Gastroesophageal sphincter (tissue), 4 donors: ENCODE results near the gene MRPL14. TPM values are rescaled to one million over a fixed set of nuclear protein-coding genes. Genes with fewer than 3 reads are reported as not detected.
A peak's percentile ranks its signal among the peaks of the same experiment; 100 is the strongest.
"Not testable (repeated sequence)": the region's sequence is repeated elsewhere in the genome, so short reads cannot be mapped to it uniquely, and the experiment has no call there.

Experiments used
- ATAC-seq: fragments of 150-250 bp; one replicate; pipeline ENCODE4 v1.9.1; 2016; ENCODE audit warnings: mild to moderate bottlenecking, moderate library complexity
- H3K27ac ChIP-seq, 4 donors: fragments of 200-600 bp; sonication (generic) in 3 of 4; 1 replicate in 3 of 4; 2 replicates in 1 of 4; pipeline ENCODE4 v1.5.1; 2016 to 2019
- H3K27me3 ChIP-seq: fragments of 200-600 bp; sonication (generic); one replicate; pipeline ENCODE4 v1.5.1; 2019
- H3K36me3 ChIP-seq, 2 donors: fragments of 200-600 bp; sonication (generic); one replicate each; pipeline ENCODE4 v1.5.1; 2019; ENCODE audit warnings: control low read depth in 1 of 2
- H3K4me1 ChIP-seq, 3 donors: fragments of 200-600 bp; sonication (generic); 1 replicate in 2 of 3; 2 replicates in 1 of 3; pipeline ENCODE4 v1.5.1; 2016 to 2019; ENCODE audit warnings: control low read depth in 2 of 3
- H3K4me3 ChIP-seq, 2 donors: fragments of 200-600 bp; sonication (generic); one replicate each; pipeline ENCODE4 v1.5.1; 2019; ENCODE audit warnings: mild to moderate bottlenecking in 1 of 2, moderate library complexity in 1 of 2
- H3K9me3 ChIP-seq, 3 donors: fragments of 200-600 bp; sonication (generic); one replicate each; pipeline ENCODE4 v1.5.1; 2017 to 2019; ENCODE audit warnings: control low read depth in 2 of 3
- EP300 ChIP-seq: sonication (generic); formaldehyde crosslinking; IDR thresholded peaks from one replicate; pipeline ENCODE4 v1.6.1; 2017; ENCODE audit warnings: antibody characterized with exemption, mild to moderate bottlenecking
- POLR2A ChIP-seq, 2 donors: fragments of 450-650 bp; IDR thresholded peaks; one replicate each; pipeline ENCODE4 v1.6.1; 2017; ENCODE audit warnings: antibody characterized with exemption in 2 of 2, mild to moderate bottlenecking in 2 of 2, moderate library complexity in 1 of 2
- POLR2AphosphoS5 ChIP-seq: sonication (generic); formaldehyde crosslinking; IDR thresholded peaks from one replicate; pipeline ENCODE4 v1.6.1; 2017; ENCODE audit warnings: antibody characterized with exemption
- WGBS, 2 donors: methylation state at CpG; one replicate each; pipeline ENCODE4 v1.1.5; 2018; ENCODE audit warnings: low coverage in 1 of 2; 5-methylcytosine and 5-hydroxymethylcytosine counted together
- total RNA-seq, 4 donors: library from RNA; depleted of rRNA; stranded (reverse); fragments of >200 nt; gene quantifications; one replicate each; pipeline ENCODE4 v1.1.0, GENCODE V29; 2016
- TF ChIP-seq, protein P1 (sequence below), 4 experiments: fragments of 200-600 bp in 2 of 4; fragments of 450-650 bp in 2 of 4; sonication (generic) in 1 of 4; IDR thresholded peaks; one replicate each; pipeline ENCODE4 v1.5.1; 2017 to 2019; ENCODE audit warnings: antibody characterized with exemption in 4 of 4, mild to moderate bottlenecking in 2 of 4, moderate library complexity in 2 of 4

MRPL14 gene
- total RNA-seq, 4 donors from 2014 or later = 31.6 to 40.5 (median 35.8) TPM

DNA sequence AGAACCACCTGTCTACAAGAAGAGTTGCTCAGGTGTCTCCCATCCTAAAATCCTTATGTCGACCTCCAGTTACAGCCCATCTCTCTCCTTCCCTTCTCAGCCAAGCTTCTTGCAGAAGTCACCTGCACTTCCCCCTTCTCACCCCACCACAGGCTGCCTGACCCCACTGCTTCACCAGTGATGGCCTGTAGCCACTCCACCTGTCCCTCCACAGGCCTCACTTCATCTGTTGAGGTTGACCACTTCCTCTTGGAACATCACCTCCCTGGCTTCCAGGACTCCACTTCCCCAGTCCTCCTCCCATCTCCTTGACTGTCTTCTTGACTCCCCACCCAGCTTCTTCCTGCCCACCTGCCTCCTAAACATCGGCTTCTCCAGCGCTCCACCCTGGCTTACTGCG lies 25.4 kb downstream of the MRPL14 start:
- no peak overlapping the region for H3K27ac ChIP-seq
- H3K4me3 ChIP-seq = no peak overlapping the region
- peaks cover 0 to 36% of the 10 kb centered on the region in 2 donors for H3K36me3 ChIP-seq
- TF ChIP-seq POLR2A (IDR thresholded peaks at IDR 0.05) (no peak), EP300 (no peak), POLR2AphosphoS5 (no peak)
- TF ChIP-seq, protein P1, sequence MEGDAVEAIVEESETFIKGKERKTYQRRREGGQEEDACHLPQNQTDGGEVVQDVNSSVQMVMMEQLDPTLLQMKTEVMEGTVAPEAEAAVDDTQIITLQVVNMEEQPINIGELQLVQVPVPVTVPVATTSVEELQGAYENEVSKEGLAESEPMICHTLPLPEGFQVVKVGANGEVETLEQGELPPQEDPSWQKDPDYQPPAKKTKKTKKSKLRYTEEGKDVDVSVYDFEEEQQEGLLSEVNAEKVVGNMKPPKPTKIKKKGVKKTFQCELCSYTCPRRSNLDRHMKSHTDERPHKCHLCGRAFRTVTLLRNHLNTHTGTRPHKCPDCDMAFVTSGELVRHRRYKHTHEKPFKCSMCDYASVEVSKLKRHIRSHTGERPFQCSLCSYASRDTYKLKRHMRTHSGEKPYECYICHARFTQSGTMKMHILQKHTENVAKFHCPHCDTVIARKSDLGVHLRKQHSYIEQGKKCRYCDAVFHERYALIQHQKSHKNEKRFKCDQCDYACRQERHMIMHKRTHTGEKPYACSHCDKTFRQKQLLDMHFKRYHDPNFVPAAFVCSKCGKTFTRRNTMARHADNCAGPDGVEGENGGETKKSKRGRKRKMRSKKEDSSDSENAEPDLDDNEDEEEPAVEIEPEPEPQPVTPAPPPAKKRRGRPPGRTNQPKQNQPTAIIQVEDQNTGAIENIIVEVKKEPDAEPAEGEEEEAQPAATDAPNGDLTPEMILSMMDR (IDR thresholded peaks at IDR 0.05) = no peak
- whole genome bisulfite sequencing, 2 donors = 60 to 75% methylated on average over 1 to 4 of the region's 4 CpGs
- peaks cover 0 to 24% (median 4%) of the 10 kb centered on the region in 3 donors for H3K4me1 ChIP-seq
- H3K9me3 ChIP-seq = no peaks in the 10 kb centered on the region
- no peaks in the 10 kb centered on the region for H3K27me3 ChIP-seq
- no peak for ATAC-seq

DNA sequence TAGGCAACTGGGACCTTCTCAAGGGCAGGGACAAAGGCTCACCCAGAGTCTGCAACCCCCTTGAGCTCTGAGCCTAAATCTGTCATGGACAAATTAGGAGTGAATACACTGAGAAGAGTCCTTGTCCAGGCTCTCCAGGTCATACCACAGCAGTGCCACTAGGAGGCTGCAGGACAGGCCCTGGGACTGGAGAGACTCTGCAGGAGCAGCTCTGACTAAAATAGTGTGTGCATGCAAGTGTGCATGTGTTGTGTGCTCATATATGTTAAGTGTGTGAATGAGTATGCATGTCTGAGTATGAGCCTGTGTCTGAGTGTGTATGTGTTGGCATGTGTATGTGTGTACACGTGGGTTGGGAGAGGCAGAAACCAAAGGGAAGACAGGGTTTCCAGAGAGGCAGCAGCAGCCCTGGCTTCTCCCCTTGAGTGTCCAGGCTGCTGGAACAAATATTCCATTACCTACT lies 27.1 kb downstream of the MRPL14 start:
- Histone ChIP-seq H3K27me3 (no peaks in the 10 kb centered on the region), H3K4me1 (peaks cover 0 to 14% (median 4%) of the 10 kb centered on the region in 3 donors), H3K4me3 (no peak overlapping the region), H3K36me3 (peaks cover 0 to 31% of the 10 kb centered on the region in 2 donors), H3K9me3 (no peaks in the 10 kb centered on the region), H3K27ac (no peak overlapping the region)
- ATAC-seq = no peak
- TF ChIP-seq POLR2AphosphoS5 = no peak
- TF ChIP-seq, protein P1 (IDR thresholded peaks at IDR 0.05) = peak in 2 of 4 experiments; percentile 34 to 42
- no peak for TF ChIP-seq POLR2A (IDR thresholded peaks at IDR 0.05)
- 20 to 50% methylated on average over 1 of the region's 1 CpG for WGBS, 2 donors

DNA sequence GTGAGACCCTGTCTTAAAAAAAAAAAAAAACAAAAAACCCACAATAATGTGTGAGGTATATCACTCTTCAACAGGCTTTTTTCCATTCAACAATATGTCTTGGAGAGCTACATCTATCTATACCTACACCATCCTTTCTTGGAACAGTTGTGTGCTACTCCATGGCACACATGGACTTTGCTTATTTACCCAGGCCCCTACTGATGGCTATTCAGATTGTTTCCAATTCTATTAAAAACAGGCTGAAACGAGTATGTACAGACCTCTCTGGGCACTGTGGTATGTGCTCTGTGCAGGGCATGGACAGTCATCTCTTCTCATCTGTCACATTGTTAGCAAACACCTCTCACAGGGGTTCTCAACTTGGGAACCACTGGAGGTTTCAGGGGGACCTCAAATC lies 28.1 kb downstream of the MRPL14 start:
- no peaks in the 10 kb centered on the region for H3K9me3 ChIP-seq

DNA sequence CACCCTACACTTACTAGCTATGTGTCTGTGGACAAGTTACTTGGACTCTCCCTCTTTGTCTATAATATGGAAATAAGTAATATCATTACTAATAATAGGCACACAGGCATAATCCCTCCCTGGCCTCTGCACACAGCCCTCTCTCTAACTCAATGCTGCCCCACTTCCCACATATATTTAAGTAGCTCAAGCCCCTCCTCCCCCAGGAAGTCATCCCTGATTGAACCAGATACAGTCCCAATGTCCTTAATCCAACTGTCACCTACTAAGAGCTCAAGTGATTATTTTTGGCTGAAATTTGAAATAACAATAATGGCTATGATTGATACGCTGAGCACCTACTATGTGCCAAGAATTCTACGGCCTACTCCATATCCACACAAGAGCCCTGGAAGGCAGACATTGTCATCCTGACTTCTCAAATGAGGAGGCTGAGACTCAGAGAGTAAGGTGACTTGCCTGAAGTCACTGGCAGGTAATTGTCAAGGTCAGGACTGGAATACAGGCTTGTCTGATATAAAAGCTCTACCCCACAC lies 29.4 kb downstream of the MRPL14 start:
- 83 to 85% methylated on average over 2 of the region's 2 CpGs for WGBS, 2 donors
- H3K9me3 ChIP-seq = no peaks in the 10 kb centered on the region
- H3K27me3 ChIP-seq = no peaks in the 10 kb centered on the region
- TF ChIP-seq POLR2AphosphoS5 (no peak), POLR2A (IDR thresholded peaks at IDR 0.05) (no peak), EP300 (no peak)
- TF ChIP-seq, protein P1 (IDR thresholded peaks at IDR 0.05) = no peak
- H3K4me1 ChIP-seq = no peaks in the 10 kb centered on the region
- H3K4me3 ChIP-seq = no peak overlapping the region
- no peak for ATAC-seq
- peaks cover 0 to 24% of the 10 kb centered on the region in 2 donors for H3K36me3 ChIP-seq
- H3K27ac ChIP-seq = no peak overlapping the region

More for the DNA sequence above, 28.1 kb downstream of the MRPL14 start:
- peaks cover 0 to 7% (median under 1%) of the 10 kb centered on the region in 3 donors for H3K4me1 ChIP-seq
- no peak for TF ChIP-seq EP300
- TF ChIP-seq, protein P1 (IDR thresholded peaks at IDR 0.05) = no peak
- TF ChIP-seq POLR2AphosphoS5 = no peak
- no peak for TF ChIP-seq POLR2A (IDR thresholded peaks at IDR 0.05)
- H3K27ac ChIP-seq = no peak overlapping the region
- ATAC-seq = no peak
- H3K36me3 ChIP-seq = peaks cover 0 to 29% of the 10 kb centered on the region in 2 donors
- no peak overlapping the region for H3K4me3 ChIP-seq
- WGBS, 2 donors = 20% methylated on average over 1 of the region's 1 CpG; no CpG with 5 or more reads in 1 of the 2 donors
- H3K27me3 ChIP-seq = no peaks in the 10 kb centered on the region

DNA sequence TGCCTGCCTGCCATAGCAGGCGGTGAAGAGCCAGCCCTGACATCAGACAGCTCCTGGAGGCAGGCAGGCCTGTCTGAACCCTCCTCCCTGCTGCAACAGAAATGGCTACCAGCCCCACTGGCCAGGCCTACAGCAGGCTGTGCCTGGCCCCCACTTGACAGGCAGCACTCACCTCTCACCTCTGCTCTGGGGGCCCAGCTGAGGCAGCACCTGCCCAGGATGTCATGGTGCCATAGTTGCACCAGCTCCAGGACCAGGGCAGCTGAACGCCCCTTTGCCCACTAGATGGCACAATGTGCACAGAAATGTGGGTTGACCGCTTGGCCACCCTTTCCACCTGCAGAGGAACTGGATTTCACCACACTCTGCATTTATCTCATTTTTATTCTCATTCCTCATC lies 30.6 kb downstream of the MRPL14 start:
- H3K4me3 ChIP-seq = no peak overlapping the region
- no peaks in the 10 kb centered on the region for H3K4me1 ChIP-seq
- TF ChIP-seq, protein P1 (IDR thresholded peaks at IDR 0.05) = peak in 3 of 4 experiments; percentile 80 to 86 (median 85)
- no peak for TF ChIP-seq POLR2AphosphoS5
- H3K36me3 ChIP-seq = peaks cover 0 to 24% of the 10 kb centered on the region in 2 donors
- ATAC-seq = peak; percentile 82
- 0 to 20% methylated on average over 1 of the region's 3 CpGs for WGBS, 2 donors
- no peak overlapping the region for H3K27ac ChIP-seq
- H3K9me3 ChIP-seq = no peaks in the 10 kb centered on the region
- H3K27me3 ChIP-seq = no peaks in the 10 kb centered on the region

DNA sequence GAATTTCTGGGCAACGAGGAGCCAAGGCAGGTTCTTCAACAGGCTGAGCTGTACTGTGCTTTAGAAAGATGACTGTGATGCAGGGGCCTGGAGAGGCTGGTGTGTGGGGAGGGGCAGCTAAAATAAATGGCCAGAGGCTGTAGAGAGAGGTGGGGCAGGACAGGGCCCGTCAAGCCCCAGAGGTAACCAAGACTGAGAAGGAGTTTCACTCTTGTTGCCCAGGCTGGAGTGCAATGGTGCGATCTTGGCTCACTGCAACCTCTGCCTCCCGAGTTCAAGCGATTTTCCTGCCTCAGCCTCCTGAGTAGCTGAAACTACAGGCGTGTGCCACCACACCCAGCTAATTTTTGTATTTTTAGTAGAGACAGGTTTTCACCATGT lies 32.0 kb downstream of the MRPL14 start:
- not testable (repeated sequence) for H3K4me3 ChIP-seq, ATAC-seq, H3K9me3 ChIP-seq, H3K4me1 ChIP-seq, H3K27me3 ChIP-seq, H3K27ac ChIP-seq
- peaks cover 0 to 17% of the 10 kb centered on the region in 2 donors for H3K36me3 ChIP-seq
- WGBS, 2 donors = 71 to 94% methylated on average over 3 to 6 of the region's 6 CpGs
